HG03064 (cell line): Measurements from ENCODE around the gene ANGPTL7.
"Not testable (repeated sequence)": the region's sequence is repeated elsewhere in the genome, so short reads cannot be mapped to it uniquely, and the experiment has no call there.

Experiments
- ATAC-seq: cut with Tn5 transposase; IDR thresholded peaks from one replicate; pipeline ENCODE4 v1.9.1; 2021; ENCODE audit warnings: low read depth; ENCODE audit not compliant: unreplicated experiment

The ANGPTL7 gene

GRCh38 chr1:11168731-11169130 is 20.4 kb upstream of the ANGPTL7 start:
- ATAC-seq, result no peak

DNA sequence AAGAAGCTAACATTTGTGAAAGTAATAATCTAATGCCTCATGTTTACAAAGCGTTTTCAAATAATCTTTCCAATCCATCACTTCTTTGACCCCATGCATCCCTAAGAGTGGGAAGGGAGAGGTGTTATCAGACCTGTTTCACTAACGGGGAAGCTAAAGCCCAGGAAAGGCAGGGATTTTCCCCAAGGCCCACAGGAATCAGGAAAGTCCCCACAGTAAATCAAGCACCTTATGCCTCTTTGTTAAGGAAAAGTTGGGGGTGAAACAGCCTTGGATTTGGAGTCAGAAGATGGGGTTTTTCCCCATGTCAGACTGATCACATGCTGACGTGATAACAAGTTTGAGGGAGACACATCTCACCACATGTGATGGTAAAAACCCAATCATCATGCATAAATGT is 20.0 kb upstream of the ANGPTL7 start:
- no peak for ATAC-seq

DNA sequence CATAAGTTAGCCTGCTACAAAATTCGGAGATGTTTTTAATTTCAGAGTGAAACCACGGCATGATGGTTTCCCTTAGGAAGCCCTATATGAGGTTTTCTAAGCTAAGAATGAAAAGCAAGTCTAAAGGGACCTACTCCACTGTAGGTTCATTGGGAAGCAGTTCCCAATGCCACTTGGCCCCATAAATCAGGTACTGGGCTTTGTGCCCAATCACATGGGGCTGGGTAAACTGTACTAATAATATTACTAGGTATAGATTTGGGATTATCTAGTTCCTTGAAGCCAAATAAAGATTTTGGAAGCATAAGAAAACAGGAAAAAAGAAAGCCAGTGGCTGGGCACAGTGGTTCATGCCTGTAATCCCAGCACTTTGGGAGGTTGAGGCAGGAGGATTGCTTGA is 19.1 kb upstream of the ANGPTL7 start:
- ATAC-seq, result no peak

GRCh38 chr1:11174261-11174942 is 14.8 kb upstream of the ANGPTL7 start:
- ATAC-seq, result no peak

DNA sequence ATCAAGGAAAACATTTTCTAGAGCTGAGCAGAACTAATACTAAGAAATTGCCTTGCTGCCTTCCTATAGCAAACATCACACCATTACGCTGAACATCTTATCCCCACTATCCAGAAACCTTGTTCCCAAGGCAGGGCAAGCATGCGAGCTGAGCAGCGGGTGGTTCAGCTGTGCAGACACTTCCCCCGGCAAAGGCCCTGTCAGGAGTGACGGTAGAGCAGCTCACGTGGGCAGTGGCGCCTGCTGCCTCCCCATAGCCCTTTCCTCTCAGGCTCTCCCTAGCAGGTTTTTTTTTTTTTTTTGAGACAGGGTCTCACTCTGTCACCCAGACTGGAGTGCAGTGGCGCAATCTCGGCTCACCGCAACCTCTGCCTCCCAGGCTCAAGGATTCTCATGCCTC is 13.7 kb upstream of the ANGPTL7 start:
- no peak for ATAC-seq

GRCh38 chr1:11176081-11176706 is 13.0 kb upstream of the ANGPTL7 start:
- no peak for ATAC-seq

DNA sequence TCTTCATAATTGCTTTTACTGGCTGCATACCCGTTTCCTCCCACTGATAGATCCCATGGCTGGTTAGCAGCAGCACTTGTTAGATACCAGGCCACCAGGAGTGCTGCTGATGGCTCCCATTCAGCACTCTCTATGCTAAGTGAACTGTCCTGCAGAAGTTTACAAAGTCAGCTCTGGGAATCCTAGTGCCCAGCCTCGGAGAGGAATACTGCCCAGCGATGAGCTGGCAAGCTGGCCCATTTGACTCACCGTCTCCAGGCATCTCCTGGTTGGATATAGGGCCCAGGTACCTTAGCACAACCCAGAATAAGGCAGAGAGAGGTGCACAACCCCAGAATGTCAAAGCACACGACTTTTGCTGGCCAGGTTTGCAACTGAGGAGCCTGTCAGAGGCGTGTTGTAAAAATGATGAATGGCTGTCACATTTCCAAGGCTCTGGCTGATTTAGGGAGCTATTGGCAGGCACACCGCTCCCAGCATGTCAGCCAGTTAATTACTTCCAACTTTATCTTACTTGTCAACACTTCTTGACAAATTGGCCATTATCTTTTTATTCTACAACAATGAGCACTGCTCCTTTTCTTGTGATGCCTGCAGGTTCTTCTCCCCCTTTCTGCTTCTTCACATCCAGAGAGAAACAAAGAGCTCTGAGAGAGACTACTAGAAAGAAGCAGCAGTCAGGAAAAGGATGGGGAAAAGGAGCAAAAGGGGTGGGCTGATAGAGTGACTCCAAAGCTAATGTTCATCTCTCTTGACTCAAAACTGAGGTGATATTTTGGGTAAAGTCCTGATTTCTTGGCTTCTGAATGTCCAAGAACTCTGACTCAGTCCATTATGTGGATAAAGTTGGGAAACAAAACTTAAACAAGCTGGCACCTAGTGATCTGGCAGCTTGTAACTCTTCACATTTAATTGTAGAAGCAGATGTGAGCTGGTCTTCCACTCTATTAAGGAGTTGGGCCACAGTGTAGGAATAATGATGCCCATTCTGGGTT is 10.8 kb upstream of the ANGPTL7 start:
- ATAC-seq, result no peak

DNA sequence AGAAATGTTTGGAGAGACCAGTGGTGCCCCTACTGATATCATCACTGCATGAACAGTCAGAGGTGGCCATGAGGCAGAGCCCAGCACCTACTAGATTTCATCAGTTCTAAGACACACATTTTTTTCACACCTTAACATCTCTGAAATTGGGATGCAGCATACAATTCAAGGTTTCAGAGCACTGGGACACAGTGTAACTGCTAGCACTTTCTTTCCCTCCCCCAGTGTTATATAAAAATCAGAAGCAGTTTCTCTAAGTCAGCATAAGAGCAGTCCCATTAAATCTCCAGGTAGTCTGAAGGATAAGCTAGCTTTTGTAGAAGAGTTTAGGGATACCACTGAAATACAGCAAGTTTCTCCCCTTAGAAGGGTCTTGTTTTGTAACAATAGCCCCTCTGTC is 10.0 kb upstream of the ANGPTL7 start:
- ATAC-seq, result no peak

GRCh38 chr1:11179749-11180148 is 9.4 kb upstream of the ANGPTL7 start:
- ATAC-seq, result not testable (repeated sequence)

DNA sequence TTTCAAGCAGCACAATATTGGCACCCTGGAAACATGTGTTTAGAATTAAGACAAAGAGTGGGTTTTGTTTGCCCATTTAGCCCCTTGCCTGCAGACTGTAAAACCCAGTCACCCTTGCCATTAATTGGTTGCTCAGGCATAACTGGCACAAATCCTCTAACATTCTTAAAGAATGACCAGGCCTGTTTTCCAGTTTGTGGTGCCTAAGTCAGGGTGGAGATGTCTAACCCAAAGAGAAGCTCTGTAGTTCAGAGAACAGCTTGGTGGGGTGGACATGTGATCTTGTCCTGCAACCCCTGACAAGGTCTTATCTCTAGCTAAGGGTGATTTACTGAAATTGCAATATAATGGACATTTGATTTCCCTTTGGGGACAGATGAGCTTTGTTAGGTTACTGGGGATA is 8.8 kb upstream of the ANGPTL7 start:
- no peak for ATAC-seq

DNA sequence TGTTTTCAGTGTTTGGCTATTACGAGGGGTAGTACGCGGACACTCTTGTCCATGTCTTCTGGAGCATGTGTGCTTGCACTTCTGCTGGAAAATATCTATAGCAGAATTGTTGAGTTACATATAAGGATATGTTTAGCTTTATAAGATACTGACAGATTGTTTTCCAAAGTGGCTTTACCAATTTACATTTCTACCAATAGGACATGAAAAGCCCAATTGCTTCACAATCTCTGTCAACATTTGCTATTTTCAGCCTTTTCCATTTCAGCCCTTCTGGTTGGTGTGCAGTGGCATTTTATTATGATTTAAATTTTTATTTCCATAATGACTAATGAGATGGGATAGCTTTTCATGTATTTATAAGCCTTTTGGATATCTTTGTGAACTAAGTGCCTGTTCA is 6.3 kb upstream of the ANGPTL7 start:
- ATAC-seq, result no peak

- no peak for ATAC-seq
Measured at GRCh38 chr1:11184973-11185372, 4.2 kb upstream of the ANGPTL7 start.

GRCh38 chr1:11187000-11187399 is 2.2 kb upstream of the ANGPTL7 start:
- no peak for ATAC-seq

DNA sequence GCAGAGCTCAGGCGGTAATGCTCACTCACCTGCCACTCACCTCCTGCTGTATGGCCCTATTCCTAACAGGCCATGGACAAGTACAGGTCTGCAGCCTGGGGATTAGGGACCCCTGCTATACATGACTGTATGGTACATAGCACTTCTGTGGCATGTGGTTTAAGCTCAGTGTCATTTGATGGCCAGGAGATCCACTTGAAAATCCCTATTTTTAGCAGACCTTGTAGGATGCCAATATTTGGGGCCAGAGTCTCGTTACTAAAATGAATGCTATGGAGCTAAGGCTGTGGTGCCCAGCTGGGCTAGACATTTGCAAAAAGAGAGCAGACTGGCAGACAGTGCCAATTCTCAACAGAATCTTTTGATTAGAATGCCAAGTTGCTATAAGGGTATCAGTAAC is 1.7 kb upstream of the ANGPTL7 start:
- ATAC-seq, result no peak

DNA sequence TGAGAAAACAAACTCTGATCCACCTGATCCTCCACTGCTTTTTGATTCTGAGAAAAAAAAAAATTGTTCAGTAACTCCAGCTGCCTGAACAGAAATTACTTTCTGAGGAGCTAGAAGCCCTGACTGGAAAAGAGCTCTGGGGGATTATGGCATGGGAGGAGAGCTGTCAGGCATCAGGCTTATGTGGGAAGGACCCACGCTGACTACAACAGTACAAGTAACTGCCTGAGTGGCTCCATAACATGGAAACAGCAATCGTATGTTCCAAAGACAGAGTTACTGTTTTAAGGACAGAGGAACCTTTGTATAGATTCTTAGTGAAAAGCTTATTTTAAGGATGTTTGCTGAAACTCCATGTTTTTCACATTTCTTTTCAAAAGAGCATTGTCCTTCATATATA is 1.2 kb upstream of the ANGPTL7 start:
- no peak for ATAC-seq

GRCh38 chr1:11188381-11188780 is 774 bp upstream of the ANGPTL7 start:
- ATAC-seq, result no peak

DNA sequence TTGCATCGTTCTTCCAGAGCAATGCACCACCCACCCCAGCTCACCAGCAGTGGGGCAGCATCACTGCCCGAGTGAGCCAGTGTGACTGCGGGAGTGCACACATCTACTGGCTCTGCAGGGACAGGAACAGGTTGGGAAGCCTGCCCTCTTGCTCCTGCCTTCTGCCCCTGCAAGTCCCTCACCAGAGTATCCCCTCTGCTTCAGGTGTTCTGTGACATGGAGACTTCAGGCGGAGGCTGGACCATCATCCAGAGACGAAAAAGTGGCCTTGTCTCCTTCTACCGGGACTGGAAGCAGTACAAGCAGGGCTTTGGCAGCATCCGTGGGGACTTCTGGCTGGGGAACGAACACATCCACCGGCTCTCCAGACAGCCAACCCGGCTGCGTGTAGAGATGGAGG is 4.2 kb downstream of the ANGPTL7 start:
- no peak for ATAC-seq

DNA sequence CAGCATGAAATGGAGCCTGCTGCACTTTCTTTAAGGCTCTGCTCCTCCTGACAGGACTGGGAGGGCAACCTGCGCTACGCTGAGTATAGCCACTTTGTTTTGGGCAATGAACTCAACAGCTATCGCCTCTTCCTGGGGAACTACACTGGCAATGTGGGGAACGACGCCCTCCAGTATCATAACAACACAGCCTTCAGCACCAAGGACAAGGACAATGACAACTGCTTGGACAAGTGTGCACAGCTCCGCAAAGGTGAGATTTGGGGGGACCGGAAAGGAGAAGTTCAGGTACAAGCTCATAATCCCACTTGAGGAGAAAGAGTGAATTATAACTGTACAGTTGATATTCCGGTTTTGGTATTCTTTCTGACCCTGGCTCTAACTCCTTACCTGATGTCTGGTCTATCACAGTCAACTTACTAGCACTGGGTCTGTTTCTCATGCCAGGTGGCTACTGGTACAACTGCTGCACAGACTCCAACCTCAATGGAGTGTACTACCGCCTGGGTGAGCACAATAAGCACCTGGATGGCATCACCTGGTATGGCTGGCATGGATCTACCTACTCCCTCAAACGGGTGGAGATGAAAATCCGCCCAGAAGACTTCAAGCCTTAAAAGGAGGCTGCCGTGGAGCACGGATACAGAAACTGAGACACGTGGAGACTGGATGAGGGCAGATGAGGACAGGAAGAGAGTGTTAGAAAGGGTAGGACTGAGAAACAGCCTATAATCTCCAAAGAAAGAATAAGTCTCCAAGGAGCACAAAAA is 5.4 kb downstream of the ANGPTL7 start:
- no peak for ATAC-seq

DNA sequence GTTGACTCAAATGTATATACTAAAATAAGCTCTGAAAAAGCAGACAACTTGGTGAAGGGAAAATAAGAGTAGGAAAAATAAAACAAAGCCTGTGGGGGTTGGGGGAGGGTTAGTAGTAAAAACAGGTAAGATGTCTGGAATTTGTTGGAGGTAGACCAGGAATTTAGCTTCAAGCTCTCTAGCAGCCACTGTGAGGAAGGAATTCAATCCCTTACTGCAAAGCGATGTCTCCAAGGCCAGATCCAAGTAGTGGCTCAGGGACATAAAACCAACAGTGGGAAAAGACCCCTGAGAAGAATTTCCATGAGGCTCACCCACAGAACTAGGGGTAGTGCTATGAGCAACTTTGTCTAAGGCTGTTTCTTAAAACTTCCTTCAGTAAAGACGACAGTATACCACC is 7.8 kb downstream of the ANGPTL7 start:
- no peak for ATAC-seq

DNA sequence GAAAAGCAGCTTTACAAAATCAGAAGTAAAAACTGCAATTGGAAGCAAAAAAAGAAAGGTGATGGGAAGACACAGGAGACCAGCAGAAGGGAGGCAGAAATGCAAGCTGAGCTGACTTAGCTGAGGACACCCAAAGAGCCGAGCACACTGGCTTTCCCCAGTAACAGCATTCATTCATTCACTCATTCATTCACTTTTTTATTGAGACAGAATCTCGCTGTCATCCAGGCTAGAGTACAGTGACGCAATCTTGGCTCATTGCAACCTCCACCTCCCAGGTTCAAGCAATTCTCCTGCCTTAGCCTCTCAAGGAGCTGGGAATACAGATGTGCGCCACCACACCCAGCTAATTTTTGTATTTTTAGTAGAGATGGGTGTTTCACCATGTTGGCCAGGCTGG is 8.2 kb downstream of the ANGPTL7 start:
- no peak for ATAC-seq

DNA sequence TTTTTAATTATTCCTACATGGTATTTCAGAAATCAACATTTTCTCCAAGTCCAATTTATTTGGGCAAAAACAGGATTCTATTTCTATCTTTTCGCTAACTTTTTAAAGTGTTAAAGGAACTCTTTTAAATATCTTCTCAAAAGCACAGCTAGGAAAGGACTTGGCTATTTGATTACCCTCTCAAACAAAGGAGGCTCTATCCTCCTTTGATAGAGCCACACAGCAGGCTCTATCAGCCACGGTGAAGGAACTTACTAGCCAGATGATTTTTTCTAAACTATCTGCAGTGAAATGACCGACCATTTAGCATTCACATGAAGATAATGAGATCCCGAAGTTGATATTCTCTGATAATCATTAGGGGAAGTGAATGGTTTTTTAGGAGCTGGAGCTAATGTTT is 9.1 kb downstream of the ANGPTL7 start:
- no peak for ATAC-seq
